Measurements from ENCODE around the gene ADM2.
"Not testable (repeated sequence)": the region's sequence is repeated elsewhere in the genome, so short reads cannot be mapped to it uniquely, and the experiment has no call there.

Gene ADM2

DNA sequence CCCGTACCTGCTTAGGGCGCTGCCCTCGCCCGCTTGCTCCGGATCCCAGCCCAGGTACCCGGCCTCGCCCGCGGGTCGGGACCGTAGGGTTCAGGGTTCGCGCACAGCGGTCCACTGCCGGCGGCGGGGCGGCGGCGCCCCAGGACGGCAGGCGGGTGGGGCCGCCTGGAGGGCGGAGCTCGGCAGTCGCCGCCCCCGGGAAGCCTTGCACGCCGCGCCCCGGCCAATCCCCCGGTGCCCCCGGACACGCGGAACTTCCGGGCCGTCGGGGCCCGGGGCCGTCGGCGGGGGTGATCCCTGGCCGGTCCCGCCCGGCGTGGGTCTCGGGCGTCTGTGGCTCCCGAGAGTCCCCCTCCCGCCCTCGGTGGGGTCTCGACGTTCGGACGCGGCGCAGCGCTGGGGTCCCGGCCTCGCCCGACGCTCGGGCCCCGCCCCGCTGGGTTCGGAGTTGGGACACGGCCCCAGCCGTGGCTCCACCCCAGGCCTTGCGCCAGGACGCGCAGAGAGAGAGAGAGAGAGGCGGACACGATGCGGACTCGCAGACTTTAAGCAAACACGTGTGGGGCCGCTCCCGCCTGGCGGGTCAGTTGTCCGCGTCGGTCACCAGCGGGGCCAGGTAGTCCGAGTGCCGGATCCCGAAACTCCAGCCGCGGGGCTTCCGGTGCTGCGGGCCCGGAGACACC is 48.7 kb downstream of the ADM2 start, which contains the start of gene TYMP:
Gene TYMP (minus strand): TSS at position 116 of the 683 bp plus-strand sequence. CDS start 303 bp downstream, outside the sequence.
- TF ChIP-seq, protein P1, sequence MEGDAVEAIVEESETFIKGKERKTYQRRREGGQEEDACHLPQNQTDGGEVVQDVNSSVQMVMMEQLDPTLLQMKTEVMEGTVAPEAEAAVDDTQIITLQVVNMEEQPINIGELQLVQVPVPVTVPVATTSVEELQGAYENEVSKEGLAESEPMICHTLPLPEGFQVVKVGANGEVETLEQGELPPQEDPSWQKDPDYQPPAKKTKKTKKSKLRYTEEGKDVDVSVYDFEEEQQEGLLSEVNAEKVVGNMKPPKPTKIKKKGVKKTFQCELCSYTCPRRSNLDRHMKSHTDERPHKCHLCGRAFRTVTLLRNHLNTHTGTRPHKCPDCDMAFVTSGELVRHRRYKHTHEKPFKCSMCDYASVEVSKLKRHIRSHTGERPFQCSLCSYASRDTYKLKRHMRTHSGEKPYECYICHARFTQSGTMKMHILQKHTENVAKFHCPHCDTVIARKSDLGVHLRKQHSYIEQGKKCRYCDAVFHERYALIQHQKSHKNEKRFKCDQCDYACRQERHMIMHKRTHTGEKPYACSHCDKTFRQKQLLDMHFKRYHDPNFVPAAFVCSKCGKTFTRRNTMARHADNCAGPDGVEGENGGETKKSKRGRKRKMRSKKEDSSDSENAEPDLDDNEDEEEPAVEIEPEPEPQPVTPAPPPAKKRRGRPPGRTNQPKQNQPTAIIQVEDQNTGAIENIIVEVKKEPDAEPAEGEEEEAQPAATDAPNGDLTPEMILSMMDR (IDR thresholded peaks at IDR 0.05; ENCODE audit: borderline replicate concordance, control extremely low read depth, extremely low read depth, insufficient read depth, missing control alignments) = no peak
- peak; percentile 88 for DNase-seq (ENCODE audit: low spot score)
- in situ Hi-C loops (cut with MboI; ENCODE audit: low sequenced_read_pairs, unreplicated experiment) = no loop called here

DNA sequence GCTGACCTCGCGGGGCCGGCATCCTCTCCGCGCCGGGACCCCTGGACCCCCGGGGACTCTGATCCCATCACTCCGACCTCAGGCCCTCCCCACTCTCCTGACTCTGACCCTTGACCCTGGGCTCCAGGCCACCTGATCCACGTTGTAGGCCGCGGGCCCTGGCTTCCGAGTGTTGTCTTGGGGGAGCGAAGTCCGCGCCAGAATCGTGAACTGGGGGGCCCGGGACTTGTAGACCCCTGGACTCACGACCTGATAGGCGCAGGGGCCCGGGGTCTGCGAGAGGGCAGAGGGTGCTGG is 49.2 kb downstream of the ADM2 start:
- in situ Hi-C loops (cut with MboI; ENCODE audit: low sequenced_read_pairs, unreplicated experiment) = no loop called here
- TF ChIP-seq, protein P1 (IDR thresholded peaks at IDR 0.05; ENCODE audit: borderline replicate concordance, control extremely low read depth, extremely low read depth, insufficient read depth, missing control alignments) = no peak

DNA sequence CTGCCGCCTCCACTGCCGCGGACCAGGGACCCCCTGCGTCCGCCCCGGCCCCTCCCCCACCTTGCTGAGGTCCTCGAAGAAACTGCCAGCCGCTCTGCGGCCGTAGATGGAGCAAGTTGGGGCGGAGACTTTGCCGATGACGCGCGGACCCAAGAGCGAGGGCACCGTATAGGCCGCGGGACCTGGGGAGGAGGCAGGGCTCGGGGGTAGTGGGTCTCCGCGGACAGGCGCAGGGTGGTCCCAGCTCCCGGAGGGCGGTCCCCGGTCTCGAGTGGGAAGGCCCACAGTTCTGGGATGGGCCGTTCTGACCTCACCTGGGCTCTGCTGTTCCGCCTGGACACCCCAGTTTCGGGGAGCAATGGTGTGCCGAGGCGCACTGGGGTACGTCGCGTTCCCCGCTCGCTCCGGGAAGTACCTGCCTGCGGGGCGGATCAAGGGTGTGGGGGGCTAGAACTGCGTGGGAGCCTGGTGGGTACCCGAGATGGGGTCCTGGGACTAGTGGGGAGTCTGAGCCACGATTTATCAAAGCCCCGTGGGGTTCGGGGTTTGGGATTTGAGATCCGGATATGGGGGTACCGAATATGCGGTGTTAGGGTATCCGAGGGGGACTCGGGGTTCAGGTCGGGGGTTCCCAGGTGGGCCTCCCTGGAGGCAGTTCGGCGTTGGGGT is 49.7 kb downstream of the ADM2 start:
- TF ChIP-seq, protein P1 (IDR thresholded peaks at IDR 0.05; ENCODE audit: borderline replicate concordance, control extremely low read depth, extremely low read depth, insufficient read depth, missing control alignments) = no peak
- in situ Hi-C loops (cut with MboI; ENCODE audit: low sequenced_read_pairs, unreplicated experiment) = no loop called here
- peak; percentile 80 for DNase-seq (ENCODE audit: low spot score)

More for the DNA sequence above, 49.2 kb downstream of the ADM2 start:
- no peak for DNase-seq (ENCODE audit: low spot score)

DNA sequence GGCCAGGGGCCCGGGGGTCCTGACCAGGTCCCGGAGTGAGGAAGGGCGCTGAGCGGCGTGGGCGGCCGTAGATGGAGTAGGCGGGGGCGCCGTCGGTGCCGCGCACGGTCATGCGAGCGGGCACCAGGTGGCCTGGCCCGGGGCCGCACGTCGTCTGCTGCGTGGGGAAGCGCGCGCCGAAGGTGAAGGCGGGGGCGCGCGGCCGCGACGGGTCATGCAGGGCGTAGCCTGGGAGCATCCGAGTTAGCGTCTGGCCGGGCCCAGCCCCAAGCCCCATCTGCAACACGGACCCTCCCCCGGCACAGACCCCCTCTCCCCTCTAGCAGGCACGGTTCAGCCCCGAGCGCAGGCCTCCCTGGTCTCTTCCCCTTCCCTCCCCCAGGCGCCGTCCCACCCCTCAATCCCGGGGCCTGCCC is 50.2 kb downstream of the ADM2 start:
- TF ChIP-seq, protein P1 (IDR thresholded peaks at IDR 0.05; ENCODE audit: borderline replicate concordance, control extremely low read depth, extremely low read depth, insufficient read depth, missing control alignments) = no peak
- DNase-seq (ENCODE audit: low spot score) = peak; percentile 77
- in situ Hi-C loops (cut with MboI; ENCODE audit: low sequenced_read_pairs, unreplicated experiment) = no loop called here

DNA sequence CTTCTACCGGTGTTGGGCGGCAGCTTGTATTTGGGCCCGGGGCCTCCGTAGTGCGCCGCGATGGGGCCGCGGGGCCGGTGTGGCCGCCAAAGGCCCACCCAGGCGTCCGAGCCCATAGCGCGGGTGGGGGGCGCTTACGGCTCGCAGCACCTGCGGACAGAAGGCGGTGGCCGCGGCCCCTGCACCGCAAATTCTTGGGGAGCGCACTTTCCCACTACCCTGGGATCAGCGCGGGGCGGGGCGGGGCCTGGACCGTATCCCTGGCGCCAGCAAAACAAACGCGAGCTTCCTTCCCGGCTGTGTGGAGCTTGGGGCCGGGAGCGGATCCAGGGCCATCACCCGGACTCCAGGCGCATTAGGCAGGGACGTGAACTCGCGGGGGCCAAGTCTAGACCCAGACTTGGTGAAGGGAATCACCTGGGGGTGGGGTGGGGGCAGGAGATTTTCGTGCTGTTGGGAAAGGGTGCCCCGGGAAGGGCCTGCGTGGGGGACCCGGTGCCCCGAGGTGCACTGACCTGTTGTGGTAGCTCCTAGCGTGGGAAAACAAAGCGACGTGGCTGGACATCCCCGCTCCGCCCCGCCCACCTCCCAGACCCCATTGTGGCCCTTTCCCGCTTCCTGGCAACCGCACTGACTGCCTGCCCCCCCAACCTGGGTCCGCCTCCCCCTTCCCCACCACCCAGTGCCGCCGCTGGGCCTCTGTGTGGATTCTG is 50.8 kb downstream of the ADM2 start:
- TF ChIP-seq, protein P1 (IDR thresholded peaks at IDR 0.05; ENCODE audit: borderline replicate concordance, control extremely low read depth, extremely low read depth, insufficient read depth, missing control alignments) = no peak
- DNase-seq (ENCODE audit: low spot score) = no peak
- in situ Hi-C loops (cut with MboI; ENCODE audit: low sequenced_read_pairs, unreplicated experiment) = no loop called here

DNA sequence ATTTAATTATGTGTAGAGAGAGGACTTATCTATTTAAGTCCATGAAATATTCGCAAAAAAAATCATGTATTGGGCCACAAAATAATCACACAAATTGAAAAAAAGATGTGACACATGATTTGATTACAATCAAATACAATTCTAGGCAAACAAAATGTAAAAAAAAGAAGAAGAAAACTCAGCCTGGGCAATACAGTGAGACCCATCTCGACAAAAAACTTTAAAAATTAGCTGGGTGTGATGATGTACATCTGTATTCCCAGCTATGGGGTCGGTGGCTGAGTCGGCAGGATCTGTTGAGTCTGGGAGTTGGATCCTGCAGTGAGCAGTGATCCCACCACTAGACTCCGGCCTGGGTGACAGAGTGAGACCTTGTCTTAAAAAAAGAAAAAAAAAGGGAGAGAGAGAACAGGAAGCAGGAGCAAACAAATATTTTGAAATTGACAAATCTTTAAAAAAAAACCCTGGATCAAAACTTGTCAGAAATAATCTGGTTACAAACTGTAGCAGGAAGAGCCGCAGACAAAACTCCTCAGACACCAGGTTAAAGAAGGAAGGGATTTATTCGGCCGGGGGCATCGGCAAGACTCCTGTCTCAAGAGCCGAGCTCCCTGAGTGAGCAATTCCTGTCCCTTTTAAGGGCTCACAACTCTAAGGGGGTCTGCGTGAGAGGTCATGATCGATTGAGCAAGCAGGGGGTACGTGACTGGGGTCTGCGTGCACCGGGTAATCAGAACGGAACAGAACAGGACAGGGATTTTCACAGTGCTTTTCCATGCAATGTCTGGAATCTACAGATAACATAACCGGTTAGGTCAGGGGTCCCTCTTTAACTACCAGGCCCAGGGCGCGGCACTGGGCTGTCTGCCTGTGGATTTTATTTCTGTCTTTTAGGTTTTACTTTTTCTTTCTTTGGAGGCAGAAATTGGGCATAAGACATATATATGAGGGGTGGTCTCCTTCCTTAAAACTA is 51.8 kb downstream of the ADM2 start:
- in situ Hi-C loops (cut with MboI; ENCODE audit: low sequenced_read_pairs, unreplicated experiment) = no loop called here
- TF ChIP-seq, protein P1 (IDR thresholded peaks at IDR 0.05; ENCODE audit: borderline replicate concordance, control extremely low read depth, extremely low read depth, insufficient read depth, missing control alignments) = no peak

DNA sequence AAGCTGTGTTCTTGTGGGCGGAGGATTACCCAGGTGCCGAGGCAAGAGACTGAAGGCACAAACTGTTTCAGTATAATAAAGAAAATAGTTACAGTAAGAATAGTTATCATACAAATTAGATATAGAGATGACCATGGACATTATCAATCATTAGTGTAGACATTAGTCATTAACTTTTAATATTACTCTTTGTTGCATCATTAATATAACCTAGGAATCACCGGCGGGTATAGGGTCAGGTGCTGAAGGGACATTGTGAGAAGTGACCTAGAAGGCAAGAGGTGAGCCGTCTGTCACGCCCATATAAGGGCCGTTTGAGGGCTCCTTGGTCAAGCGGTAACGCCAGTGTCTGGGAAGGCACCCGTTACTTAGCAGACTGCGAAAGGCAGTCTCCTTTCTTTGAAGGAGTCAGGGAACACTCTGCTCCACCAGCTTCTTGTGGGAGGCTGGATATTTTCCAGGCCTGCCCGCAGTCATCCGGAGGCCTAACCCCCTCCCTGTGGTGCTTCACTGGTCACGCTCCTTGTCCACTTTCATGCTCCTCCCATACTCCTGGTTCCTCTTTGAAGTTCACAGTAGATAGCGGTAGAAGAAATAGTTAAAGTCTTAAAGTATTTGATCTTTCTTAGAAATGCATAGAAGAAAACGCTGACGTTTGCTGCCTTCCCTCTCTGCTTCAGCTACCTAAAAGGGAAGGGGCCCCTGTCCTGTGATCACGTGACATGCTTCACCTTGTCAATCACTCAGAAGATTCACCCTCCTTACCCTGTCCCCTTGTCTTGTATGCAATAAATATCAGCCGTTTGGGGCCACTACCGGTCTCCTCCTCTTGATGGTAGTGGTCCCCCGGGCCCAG is 52.7 kb downstream of the ADM2 start:
- in situ Hi-C loops (cut with MboI; ENCODE audit: low sequenced_read_pairs, unreplicated experiment) = not testable (repeated sequence)
- DNase-seq (ENCODE audit: low spot score) = peak; percentile 21

More for the DNA sequence above, 51.8 kb downstream of the ADM2 start:
- DNase-seq (ENCODE audit: low spot score) = no peak
